Stomach (tissue), 9 donors: ENCODE data around the gene ZFX. TPM values are rescaled to one million over a fixed set of nuclear protein-coding genes. Genes with fewer than 3 reads are reported as not detected.

Source experiments
- DNase-seq, 2 donors: peaks; one replicate each; pipeline versions ENCODE4 v3.0.0 to v3.0.0-alpha.2; 2013 to 2019
- H3K27ac ChIP-seq, 5 donors: fragments of 200-600 bp in 4 of 5; sonication (generic) in 4 of 5; one replicate each; pipeline ENCODE4 v1.5.1; 2013 to 2019; ENCODE audit warnings: mild to moderate bottlenecking in 1 of 5, moderate library complexity in 1 of 5
- H3K27me3 ChIP-seq, 3 donors: fragments of 200-600 bp; sonication (generic); one replicate each; pipeline ENCODE4 v1.5.1; 2017 to 2019; ENCODE audit warnings: mixed run types in 1 of 3
- H3K36me3 ChIP-seq, 4 donors: fragments of 200-600 bp; sonication (generic); 1 replicate in 3 of 4; 2 replicates in 1 of 4; pipeline ENCODE4 v1.5.1; 2016 to 2019
- H3K4me1 ChIP-seq, 4 donors: fragments of 200-600 bp; sonication (generic); one replicate each; pipeline ENCODE4 v1.5.1; 2016 to 2019
- H3K4me3 ChIP-seq, 4 donors: fragments of 200-600 bp; sonication (generic) in 3 of 4; one replicate each; pipeline ENCODE4 v1.5.1; 2016 to 2019; ENCODE audit warnings: mild to moderate bottlenecking in 1 of 4
- H3K9me3 ChIP-seq, 4 donors: fragments of 200-600 bp; sonication (generic); one replicate each; pipeline ENCODE4 v1.5.1; 2016 to 2019
- CTCF ChIP-seq, 7 experiments: fragments of 450-650 bp in 4 of 7; fragments of 200-600 bp in 3 of 7; sonication (generic) in 3 of 7; IDR thresholded peaks; one replicate each; pipeline ENCODE4 v1.5.1; 2016 to 2019; ENCODE audit warnings: antibody characterized with exemption in 7 of 7, control low read depth in 2 of 7, mild to moderate bottlenecking in 1 of 7
- EP300 ChIP-seq: sonication (generic); formaldehyde crosslinking; IDR thresholded peaks from one replicate; pipeline ENCODE4 v1.6.1; 2017; ENCODE audit warnings: antibody characterized with exemption
- POLR2A ChIP-seq, 4 donors: fragments of 450-650 bp; IDR thresholded peaks; one replicate each; pipeline ENCODE4 v1.6.1; 2016; ENCODE audit warnings: antibody characterized with exemption in 4 of 4, control low read depth in 2 of 4, mild to moderate bottlenecking in 1 of 4, moderate library complexity in 1 of 4
- POLR2AphosphoS5 ChIP-seq, 3 donors: sonication (generic); formaldehyde crosslinking; IDR thresholded peaks; one replicate each; pipeline ENCODE4 v1.6.1; 2016; ENCODE audit warnings: antibody characterized with exemption in 3 of 3
- WGBS, 5 donors: extraction: QIAGEN DNeasy Blood & Tissue Kit in 3 of 5; methylation state at CpG; one replicate each; pipeline versions ENCODE4 v1.1.5 to v1.1.7; 2013 to 2018; 5-methylcytosine and 5-hydroxymethylcytosine counted together
- intact Hi-C: fragments of 100-400 bp; cut with DNase I; formaldehyde crosslinking; loops from one replicate; pipeline ENCODE4 v1.15.1; 2023; ENCODE audit warnings: low total_unique reads
- polyA plus RNA-seq, 3 donors: library from polyadenylated mRNA; stranded (reverse); fragments of 200-250 nt; gene quantifications; one replicate each; pipeline ENCODE4 v1.2.3, GENCODE V29; 2013
- total RNA-seq, 5 donors: library from RNA; depleted of rRNA; stranded (reverse); fragments of >200 nt; gene quantifications; one replicate each; pipeline versions ENCODE4 v1.1.0 to v1.2.3, GENCODE V29; 2014 to 2016
- donor health status: healthy with polysubstance abuse.
- donor health status: Bipolar disorder and iron deficiency.
- donor health status: healthy.

The ZFX gene
- total and polyA plus RNA-seq, 8 donors: 3.8 to 73.6 (median 17.4) TPM

- Histone ChIP-seq H3K36me3 (no peaks in the 10 kb centered on the region), H3K27ac (peak overlapping the region in 2 of 5 donors; percentile 20 to 38), H3K4me3 (no peak overlapping the region), H3K9me3 (no peaks in the 10 kb centered on the region), H3K27me3 (peaks cover 0 to 4% (median 0%) of the 10 kb centered on the region in 3 donors), H3K4me1 (peaks cover 0 to 8% (median 0%) of the 10 kb centered on the region in 4 donors)
- no peak for DNase-seq
- WGBS, 5 donors: 62 to 66% (median 65%) methylated on average over 5 of the region's 5 CpGs
- intact Hi-C loops: no loop called here
- no peak for TF ChIP-seq POLR2A (IDR thresholded peaks at IDR 0.05)
Measured at GRCh38 chrX:24243188-24243587, 93.7 kb downstream of the ZFX start.

GRCh38 chrX:24243692-24244091, 94.2 kb downstream of the ZFX start:
- H3K27ac ChIP-seq: peak overlapping the region in 2 of 5 donors; percentile 4 to 38
- WGBS, 5 donors: 58 to 75% (median 71%) methylated on average over 3 of the region's 3 CpGs
- intact Hi-C loops: no loop called here

GRCh38 chrX:24245202-24245601, 95.7 kb downstream of the ZFX start:
- Histone ChIP-seq H3K36me3 (no peaks in the 10 kb centered on the region), H3K4me3 (no peak overlapping the region), H3K27me3 (peaks cover 0 to 4% (median 0%) of the 10 kb centered on the region in 3 donors), H3K9me3 (no peaks in the 10 kb centered on the region), H3K4me1 (peaks cover 0 to 8% (median 0%) of the 10 kb centered on the region in 4 donors), H3K27ac (peak overlapping the region in 1 of 5 donors; percentile 49)
- TF ChIP-seq POLR2AphosphoS5 (IDR thresholded peaks at IDR 0.05) (peak in 1 of 3 donors; percentile 11), EP300 (no peak), POLR2A (IDR thresholded peaks at IDR 0.05) (no peak), CTCF (IDR thresholded peaks at IDR 0.05) (no peak)
- intact Hi-C loops: no loop called here
- 49 to 62% (median 55%) methylated on average over 6 of the region's 6 CpGs for WGBS, 5 donors
- no peak for DNase-seq

More at GRCh38 chrX:24243692-24244091, 94.2 kb downstream of the ZFX start:
- Histone ChIP-seq H3K27me3 (peaks cover 0 to 4% (median 0%) of the 10 kb centered on the region in 3 donors), H3K9me3 (no peaks in the 10 kb centered on the region), H3K4me3 (no peak overlapping the region), H3K4me1 (peaks cover 0 to 8% (median 0%) of the 10 kb centered on the region in 4 donors), H3K36me3 (no peaks in the 10 kb centered on the region)
- no peak for DNase-seq
- TF ChIP-seq EP300 (no peak), CTCF (IDR thresholded peaks at IDR 0.05) (no peak), POLR2AphosphoS5 (IDR thresholded peaks at IDR 0.05) (no peak), POLR2A (IDR thresholded peaks at IDR 0.05) (no peak)

GRCh38 chrX:24248042-24248441, 98.5 kb downstream of the ZFX start:
- no peak for DNase-seq
- H3K27ac ChIP-seq: no peak overlapping the region
- TF ChIP-seq EP300 (no peak), CTCF (IDR thresholded peaks at IDR 0.05) (no peak), POLR2AphosphoS5 (IDR thresholded peaks at IDR 0.05) (no peak), POLR2A (IDR thresholded peaks at IDR 0.05) (no peak)
- no peak overlapping the region for H3K4me3 ChIP-seq
- intact Hi-C loops: no loop called here
- H3K36me3 ChIP-seq: no peaks in the 10 kb centered on the region
- no peaks in the 10 kb centered on the region for H3K9me3 ChIP-seq
- no peaks in the 10 kb centered on the region for H3K4me1 ChIP-seq
- H3K27me3 ChIP-seq: peaks cover 0 to 4% (median 0%) of the 10 kb centered on the region in 3 donors
- 85 to 95% (median 90%) methylated on average over 4 of the region's 4 CpGs for WGBS, 5 donors

- no peak overlapping the region for H3K27ac ChIP-seq
Measured at GRCh38 chrX:24253030-24253429, 103.5 kb downstream of the ZFX start.

More at GRCh38 chrX:24253030-24253429, 103.5 kb downstream of the ZFX start:
- H3K4me3 ChIP-seq: no peak overlapping the region
- no peaks in the 10 kb centered on the region for H3K36me3 ChIP-seq
- TF ChIP-seq CTCF (IDR thresholded peaks at IDR 0.05): no peak
- TF ChIP-seq EP300: no peak
- no peak for TF ChIP-seq POLR2AphosphoS5 (IDR thresholded peaks at IDR 0.05)
- no peak for TF ChIP-seq POLR2A (IDR thresholded peaks at IDR 0.05)
- DNase-seq: no peak
- no peaks in the 10 kb centered on the region for H3K4me1 ChIP-seq
- 46 to 73% (median 56%) methylated on average over 2 to 3 of the region's 3 CpGs for WGBS, 5 donors
- H3K9me3 ChIP-seq: no peaks in the 10 kb centered on the region
- intact Hi-C loops: no loop called here
- H3K27me3 ChIP-seq: peaks cover 0 to 9% (median 0%) of the 10 kb centered on the region in 3 donors
